Measurements from ENCODE around the gene RNF114.
"Not testable (repeated sequence)": the region's sequence is repeated elsewhere in the genome, so short reads cannot be mapped to it uniquely, and the experiment has no call there.

RNF114 gene

GRCh38 chr20:49965781-49966305 lies 29.6 kb downstream of the RNF114 start:
- FAIRE-seq: no peak

GRCh38 chr20:49966861-49967260 lies 30.7 kb downstream of the RNF114 start:
- FAIRE-seq: no peak

- FAIRE-seq: no peak
These were observed 33.0 kb downstream of the RNF114 start for GRCh38 chr20:49969234-49969633.

- no peak for FAIRE-seq
These were observed 33.7 kb downstream of the RNF114 start for GRCh38 chr20:49969946-49970345.

- no peak for FAIRE-seq
These were observed 34.3 kb downstream of the RNF114 start for GRCh38 chr20:49970498-49970897.

GRCh38 chr20:49973981-49974380 lies 37.8 kb downstream of the RNF114 start:
- no peak for FAIRE-seq

- FAIRE-seq: no peak
These were observed 40.3 kb downstream of the RNF114 start for GRCh38 chr20:49976542-49976941.

- not testable (repeated sequence) for FAIRE-seq
These were observed 41.5 kb downstream of the RNF114 start for GRCh38 chr20:49977740-49978139.

- no peak for FAIRE-seq
These were observed 42.5 kb downstream of the RNF114 start for GRCh38 chr20:49978685-49979029.

GRCh38 chr20:49979030-49979832 lies 43.0 kb downstream of the RNF114 start:
- FAIRE-seq: no peak

GRCh38 chr20:49980140-49981008 lies 44.2 kb downstream of the RNF114 start:
- no peak for FAIRE-seq

- FAIRE-seq: no peak
These were observed 45.2 kb downstream of the RNF114 start for GRCh38 chr20:49981218-49982071.

- FAIRE-seq: no peak
These were observed 45.8 kb downstream of the RNF114 start for GRCh38 chr20:49982072-49982345.

GRCh38 chr20:49982346-49983122 lies 46.3 kb downstream of the RNF114 start, which contains the start of gene SNAI1:
Gene SNAI1 (plus strand): TSS chr20:49982980. CDS start chr20:49983060, 80 bp downstream.
- FAIRE-seq: no peak

- FAIRE-seq: no peak
These were observed 47.1 kb downstream of the RNF114 start for GRCh38 chr20:49983123-49983847.

GRCh38 chr20:49983848-49984408 lies 47.7 kb downstream of the RNF114 start:
- FAIRE-seq: no peak

GRCh38 chr20:49984426-49985153 lies 48.4 kb downstream of the RNF114 start:
- FAIRE-seq: no peak

- no peak for FAIRE-seq
These were observed 49.0 kb downstream of the RNF114 start for GRCh38 chr20:49985157-49985556.

- no peak for FAIRE-seq
These were observed 49.4 kb downstream of the RNF114 start for GRCh38 chr20:49985617-49986016.

- FAIRE-seq: no peak
These were observed 49.9 kb downstream of the RNF114 start for GRCh38 chr20:49986049-49986448.
